HG03575 (cell line): ENCODE data around the gene PPP6C.
"Not testable (repeated sequence)": the region's sequence is repeated elsewhere in the genome, so short reads cannot be mapped to it uniquely, and the experiment has no call there.

Source experiments
- ATAC-seq: cut with Tn5 transposase; IDR thresholded peaks from one replicate; pipeline ENCODE4 v1.9.1; 2021; ENCODE audit not compliant: unreplicated experiment, insufficient number of reproducible peaks, low FRiP score; ENCODE audit errors: extremely low read depth

Gene PPP6C

DNA sequence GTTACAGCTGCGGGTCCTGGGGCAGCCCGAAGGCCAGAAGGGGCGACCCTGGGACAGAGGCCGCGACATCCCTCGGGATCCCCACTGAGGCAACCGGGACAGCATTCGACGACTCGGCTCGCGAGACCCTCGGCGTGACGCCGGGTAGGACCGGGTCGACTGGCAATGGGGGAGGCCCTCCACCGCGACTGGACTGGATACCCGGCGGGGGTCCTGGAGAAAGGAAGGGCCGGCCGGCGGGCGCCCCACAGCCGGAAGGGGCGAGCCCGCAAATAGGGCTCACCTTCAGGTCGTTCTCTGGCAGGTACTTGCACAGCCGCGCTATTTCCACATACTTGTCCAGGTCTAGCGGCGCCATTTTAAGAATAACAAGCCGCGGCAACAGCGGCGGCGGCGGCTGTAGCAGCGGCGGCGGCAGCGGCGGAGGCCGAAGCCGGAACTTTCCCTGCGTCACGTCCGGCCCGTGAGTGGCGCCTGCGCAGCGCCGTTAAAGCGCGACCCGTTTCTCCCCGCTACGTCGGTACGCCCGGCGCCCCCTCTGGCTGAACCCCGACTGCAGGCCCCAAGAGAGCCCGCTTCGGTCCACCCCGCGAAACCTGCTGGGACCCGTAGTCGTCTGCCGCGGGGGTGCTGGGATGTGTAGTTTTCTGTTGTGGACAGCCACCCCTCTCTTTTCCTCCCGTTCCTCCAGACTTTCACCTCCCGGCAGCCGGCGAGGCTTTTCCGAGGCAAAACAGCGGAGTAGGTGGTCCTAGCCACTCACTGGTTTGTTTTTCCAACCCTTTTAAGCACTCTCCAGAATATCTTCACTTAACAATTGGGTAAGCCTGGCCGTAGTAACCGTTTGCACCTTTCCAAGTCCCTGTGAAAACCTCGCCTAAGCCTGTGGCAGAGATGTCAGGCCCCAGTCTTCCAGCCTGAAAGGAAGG is at the start of gene PPP6C:
Gene PPP6C (minus strand): TSS at position 443 of the 929 bp plus-strand sequence. CDS start 85 bp downstream, at position 358.
- ATAC-seq: peak; percentile 66

DNA sequence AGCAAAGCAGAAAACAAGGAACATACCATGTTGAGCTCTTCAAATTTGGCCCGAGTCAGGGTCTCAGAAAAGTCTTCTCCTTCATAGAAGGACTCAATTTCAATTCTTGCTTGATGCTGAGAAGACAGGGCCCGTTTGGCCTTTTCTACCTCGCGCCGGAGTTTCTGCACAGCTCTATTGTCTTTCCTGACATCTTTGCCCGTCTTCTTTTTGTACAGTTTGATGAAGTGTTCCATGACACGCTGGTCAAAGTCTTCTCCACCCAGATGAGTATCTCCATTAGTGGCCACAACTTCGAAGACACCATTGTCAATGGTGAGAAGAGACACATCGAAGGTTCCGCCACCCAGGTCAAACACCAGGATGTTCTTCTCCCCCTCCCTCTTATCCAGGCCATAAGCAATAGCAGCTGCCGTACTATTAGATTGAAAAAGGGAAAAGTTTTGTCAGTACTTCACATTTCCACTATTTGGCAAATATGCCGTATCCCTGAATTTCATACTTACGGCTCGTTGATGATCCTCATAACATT is 49.4 kb upstream of the PPP6C start:
- ATAC-seq: no peak

DNA sequence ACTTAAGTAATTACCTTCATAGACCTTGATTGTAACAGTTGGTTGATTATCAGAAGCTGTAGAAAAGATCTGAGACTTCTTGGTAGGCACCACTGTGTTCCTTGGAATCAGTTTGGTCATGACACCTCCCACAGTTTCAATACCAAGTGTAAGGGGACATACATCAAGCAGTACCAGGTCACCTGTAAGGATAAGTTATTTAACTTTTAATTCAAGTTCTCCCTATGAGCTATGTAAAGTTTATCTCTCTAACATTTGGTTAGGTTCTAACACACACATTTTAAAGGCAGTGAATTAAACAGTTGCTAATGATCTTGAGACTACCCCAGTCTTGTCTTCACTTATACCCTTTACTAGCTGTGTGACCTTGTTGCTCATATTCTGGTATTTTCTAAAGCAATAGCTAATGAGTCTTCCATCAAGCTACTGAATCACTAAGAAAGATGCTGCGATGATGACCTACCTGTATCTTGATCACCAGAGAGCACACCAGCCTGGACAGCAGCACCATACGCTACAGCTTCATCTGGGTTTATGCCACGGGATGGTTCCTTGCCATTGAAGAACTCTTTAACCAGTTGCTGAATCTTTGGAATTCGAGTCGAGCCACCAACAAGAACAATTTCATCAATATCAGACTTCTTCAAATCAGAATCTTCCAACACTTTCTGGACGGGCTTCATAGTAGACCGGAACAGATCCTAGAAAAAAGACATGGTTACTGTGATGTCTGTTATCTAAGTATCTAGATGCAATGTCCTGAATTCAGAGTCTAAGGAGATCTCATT is 48.7 kb upstream of the PPP6C start:
- no peak for ATAC-seq

DNA sequence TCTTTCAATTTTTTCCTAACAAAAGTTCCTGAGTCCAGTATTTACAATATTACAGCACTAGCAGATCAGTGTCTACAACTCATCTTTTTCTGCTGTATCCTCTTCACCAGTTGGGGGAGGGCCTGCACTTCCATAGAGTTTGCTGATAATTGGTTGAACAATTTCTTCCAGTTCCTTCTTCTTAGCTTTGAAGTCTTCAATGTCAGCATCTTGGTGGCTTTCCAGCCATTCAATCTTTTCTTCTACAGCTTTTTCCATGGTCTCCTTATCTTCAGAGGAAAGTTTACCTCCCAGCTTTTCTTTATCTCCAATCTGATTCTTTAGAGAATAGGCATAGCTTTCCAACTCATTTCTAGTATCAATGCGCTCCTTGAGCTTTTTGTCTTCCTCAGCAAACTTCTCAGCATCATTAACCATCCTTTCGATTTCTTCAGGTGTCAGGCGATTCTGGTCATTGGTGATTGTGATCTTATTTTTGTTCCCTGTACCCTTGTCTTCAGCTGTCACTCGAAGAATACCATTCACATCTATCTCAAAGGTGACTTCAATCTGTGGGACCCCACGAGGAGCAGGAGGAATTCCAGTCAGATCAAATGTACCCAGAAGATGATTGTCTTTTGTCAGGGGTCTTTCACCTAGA is 47.0 kb upstream of the PPP6C start:
- ATAC-seq: not testable (repeated sequence)

DNA sequence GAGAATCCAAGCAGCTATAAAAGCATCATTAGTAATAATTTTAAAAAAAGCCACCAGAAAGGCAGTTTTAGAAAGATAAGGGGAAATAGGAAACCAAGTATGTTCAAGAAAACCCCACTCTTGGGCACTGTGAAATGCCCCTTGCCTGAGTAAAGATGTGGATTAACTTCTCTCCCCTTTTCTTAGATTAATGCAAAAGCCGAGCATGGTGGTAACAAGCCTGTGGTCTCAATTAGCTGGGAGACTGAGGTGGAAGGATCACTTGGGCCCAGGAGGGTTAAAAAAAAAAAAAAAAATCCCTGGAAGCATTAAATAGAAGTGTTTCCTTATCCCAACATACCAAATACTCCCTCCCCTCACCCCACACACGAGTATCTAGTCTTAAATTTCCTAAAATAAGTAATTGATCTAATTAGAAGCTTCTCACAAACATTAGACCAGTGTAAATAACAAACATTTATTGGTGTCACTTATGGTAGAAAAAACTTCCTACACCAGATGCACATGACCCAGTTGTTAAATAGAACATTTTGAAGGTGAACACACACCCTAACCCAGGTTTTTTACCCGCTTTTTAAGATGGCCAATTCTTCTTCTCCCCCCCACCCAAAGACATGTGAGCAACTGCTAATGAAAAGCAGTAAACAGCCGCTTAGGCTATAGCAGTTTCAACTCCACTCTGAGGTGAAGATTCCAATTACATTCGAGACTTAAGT is 46.4 kb upstream of the PPP6C start:
- no peak for ATAC-seq

DNA sequence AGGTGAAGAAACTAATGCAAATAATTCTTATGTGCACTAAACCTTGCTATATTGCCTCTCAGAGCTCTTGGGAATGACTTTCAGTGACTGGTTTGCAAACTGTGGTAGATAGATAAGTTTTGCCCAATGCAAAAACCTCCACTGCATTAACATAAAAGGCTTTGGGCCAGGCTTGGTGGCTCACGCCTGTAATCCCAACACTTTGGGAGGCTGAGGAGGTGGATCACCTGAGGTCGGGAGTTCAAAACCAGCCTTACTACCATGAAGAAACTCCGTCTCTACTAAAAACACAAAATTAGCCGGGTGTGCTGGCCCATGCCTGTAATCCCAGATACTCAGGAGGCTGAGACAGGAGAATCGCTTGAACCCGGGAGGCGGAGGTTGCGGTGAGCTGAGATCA is 44.5 kb upstream of the PPP6C start:
- ATAC-seq: not testable (repeated sequence)

DNA sequence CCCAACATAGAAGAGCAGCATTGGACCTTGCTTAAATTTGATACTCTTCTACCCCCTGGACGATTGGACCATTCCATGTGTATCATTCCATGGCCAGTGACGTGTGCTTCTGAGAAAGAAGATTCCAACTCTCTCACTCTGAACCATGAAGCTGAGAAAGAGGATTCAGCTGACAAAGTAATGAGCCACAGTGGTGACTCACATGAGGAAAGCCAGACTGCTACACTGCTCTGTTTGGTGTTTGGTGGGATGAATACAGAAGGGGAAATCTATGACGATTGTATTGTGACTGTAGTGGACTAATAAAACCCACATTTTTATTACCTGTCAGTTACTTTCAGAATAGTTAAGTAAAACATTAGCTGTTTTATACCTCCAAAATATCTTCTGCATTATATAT is 44.1 kb upstream of the PPP6C start:
- no peak for ATAC-seq

DNA sequence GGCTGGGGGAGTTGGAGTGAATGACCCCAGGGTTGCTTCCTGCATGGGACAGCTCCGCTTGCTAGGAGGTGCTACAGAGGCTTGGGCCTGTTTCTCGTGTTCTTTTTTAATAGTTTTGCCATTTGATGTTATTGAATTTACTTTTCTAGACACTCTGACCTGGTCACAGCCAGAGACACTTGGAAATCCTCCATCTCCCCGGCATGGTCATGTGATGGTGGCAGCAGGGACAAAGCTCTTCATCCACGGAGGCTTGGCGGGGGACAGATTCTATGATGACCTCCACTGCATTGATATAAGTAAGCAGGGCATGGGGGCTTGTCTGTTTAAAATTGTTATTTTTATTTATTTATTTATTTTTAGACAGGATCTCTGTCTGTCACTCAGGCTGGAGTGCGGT is 38.2 kb upstream of the PPP6C start:
- ATAC-seq: no peak

DNA sequence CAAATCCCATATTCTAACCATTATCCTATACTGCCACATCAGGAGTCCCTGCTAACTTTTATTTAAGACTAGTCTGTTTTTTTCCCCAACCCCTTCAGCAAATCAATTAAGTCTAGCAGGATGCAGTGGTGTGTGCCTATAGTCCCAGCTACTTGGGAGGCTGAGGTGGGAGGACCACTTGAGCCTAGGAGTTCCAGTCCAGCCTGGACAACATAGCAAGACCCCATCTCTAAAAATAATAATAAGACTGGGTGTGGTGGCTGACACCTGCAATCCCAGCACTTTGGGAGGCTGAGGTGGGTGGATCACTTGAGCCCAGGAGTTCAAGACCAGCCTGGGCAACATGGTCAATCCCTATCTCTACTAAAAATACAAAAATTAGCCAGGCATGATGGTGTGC is 35.3 kb upstream of the PPP6C start:
- not testable (repeated sequence) for ATAC-seq

DNA sequence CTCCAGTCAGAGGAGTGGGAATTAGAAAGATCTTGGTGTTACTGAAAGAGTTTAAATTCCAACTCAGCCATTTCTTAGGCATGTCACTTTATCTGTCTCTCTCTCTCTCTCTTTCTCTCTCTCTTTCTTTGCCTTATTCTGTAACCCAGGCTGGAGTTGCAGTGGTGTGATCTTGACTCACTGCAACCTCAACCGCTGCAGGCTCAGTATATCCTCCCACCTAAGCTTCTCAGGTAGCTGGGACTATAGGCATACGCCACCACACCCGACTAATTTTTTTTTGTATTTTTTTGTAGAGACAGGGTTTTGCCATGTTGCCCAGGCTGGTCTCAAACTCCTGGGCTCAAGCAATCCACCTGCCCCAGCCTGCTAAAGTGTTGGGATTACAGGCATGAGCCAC is 29.0 kb upstream of the PPP6C start:
- ATAC-seq: no peak

DNA sequence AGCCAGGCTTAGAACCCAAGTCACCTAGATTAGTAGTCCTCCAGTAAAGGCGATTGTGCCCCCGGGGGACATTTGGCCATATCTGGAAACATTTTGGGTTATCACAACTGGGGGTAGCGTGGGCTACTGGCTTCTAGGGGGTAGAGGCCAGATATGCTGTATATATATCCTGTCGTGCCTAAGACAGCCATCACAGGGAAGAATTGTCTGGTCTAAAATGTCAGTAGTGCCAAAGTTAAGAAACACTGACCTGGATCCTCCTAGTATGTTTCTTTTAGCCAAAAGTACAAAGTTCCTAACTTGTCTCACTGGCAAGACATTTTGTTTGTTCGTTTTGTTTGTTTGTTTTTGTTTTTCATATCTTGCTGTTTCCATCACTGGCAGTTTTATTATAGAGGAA is 24.6 kb upstream of the PPP6C start:
- no peak for ATAC-seq

DNA sequence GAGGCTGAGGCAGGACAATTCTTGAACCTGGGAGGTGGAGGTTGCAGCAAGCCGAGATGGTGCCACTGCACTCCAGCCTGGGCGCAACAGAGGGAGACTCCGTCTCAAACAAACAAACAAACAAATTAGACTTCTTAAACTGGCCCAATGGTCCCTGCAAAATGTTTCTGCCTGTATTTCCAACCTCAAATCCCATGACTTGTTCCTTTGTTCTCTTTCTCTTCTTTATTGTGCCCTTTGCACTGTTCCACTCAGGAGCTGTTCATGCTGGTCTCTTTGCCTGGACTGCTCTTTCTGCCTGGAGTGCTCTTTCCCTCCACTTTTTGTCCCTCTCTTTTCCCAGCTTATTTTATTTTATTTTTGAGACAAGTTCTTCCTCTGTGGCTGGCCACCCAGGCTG is 14.9 kb upstream of the PPP6C start:
- no peak for ATAC-seq

DNA sequence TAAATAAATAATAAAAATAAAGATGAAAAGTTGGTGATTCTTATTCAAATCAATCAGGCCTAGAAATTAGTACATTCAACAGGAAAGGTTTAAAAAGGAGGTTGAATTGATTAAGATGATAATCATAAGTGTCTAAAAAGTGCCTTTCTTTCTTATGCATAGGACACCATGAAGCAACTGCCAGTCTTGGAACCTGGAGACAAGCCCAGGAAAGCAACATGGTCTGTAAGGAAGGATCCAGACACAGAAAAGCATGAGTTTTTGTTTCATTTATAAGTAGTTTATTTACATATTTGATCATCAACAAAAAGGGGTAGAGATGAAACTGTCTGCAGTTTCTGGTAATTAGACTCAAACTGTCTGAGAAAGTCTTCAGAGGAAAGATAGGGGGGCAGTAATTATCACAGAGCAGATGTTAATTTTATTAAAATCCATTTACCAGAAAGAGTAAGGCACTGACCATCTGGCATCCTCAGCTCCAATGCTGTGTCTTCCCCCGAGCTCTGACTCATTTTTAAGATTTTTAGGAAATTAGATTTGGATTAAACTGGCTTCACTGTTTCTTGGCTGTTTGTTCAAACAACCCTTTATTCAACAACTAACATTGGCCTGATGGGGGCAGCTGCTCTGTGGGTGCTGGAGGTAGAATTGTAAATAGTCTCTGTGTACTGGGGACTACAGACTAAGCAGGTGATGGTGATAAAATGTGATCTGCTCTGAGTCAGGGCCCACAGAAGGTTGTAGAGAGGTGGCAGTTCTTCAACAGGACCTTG is 13.4 kb upstream of the PPP6C start:
- ATAC-seq: no peak

DNA sequence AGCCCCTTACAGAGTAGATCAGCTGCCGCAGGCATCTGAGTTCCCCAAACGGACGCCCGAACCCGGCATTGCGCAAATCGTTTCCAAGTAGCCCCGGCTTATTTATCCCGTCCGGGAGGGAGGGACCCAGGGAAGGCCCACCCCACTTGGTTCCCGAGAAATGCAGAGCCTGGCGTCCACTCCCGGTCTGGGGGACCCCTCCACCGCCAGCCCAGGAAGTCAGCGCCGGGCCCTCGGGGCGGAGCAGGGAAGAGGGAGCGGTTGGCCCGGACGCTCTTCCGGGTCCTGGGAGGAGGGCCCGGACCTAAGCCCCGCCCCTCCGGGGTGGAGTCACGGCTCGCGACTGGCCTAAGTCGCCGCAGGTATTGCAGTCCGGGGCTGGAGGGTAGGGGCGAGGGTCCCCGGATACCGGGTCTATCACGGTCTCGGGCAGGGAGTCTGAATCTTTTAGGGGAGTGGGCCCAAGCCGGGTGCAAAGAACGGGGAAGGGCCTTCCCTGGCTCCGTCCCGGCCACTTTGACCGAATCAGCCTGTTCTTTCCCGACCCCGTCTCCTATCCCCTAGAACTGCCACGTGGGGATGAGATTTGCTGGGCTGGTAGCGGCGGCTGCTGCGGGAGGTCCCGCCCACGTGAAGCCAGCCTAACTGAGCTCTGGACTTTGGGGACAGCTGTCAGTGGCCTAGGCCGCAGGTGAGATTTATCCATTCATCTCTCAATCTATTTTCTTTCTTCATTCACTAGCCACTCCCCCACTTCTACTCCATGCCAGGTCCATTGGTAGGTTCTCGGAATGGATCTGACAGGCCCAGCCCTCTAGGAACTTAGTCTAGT is 10.8 kb upstream of the PPP6C start, which contains the start of gene RABEPK:
Gene RABEPK (plus strand): TSS at position 327 of the 832 bp plus-strand sequence. CDS start 2,472 bp downstream, outside the sequence.
- ATAC-seq: peak; percentile 51

DNA sequence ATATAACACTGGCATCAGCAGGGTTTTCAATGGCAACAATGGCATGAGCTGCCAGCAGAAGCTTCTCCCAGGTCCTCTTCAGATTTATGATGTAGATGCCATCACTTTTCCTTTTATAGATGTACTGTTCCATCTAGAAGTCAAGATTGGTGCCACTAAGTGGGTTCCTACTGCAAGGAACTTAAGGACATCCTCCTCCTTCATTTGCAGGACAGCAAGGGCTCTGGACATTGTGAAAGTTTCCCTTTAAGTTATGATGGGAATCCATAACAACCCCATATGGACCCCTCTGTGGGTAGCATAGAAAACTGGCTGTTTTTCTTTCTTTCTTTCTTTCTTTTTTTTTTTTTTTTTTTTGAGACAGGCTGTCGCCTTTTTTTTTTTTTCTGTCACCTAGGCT is 6.0 kb upstream of the PPP6C start:
- not testable (repeated sequence) for ATAC-seq

DNA sequence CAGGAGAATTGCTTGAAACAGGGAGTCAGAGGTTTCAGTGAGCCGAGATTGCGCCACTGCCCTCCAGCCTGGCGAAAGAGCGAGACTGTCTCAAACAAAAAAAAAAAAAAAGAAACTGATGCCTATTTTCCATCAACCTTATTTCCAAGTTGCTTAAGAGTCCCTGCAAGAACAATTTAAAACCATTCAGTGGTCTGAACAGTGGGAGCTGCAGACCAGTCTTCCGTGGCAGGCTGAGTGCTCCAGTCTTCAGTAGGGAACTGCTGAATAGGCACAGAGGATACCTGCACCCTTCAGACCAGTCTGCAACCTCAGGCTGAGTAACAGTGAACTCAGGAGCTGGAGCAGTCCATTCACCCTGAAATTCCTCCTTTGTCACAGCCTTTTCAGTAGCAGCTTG is 4.9 kb upstream of the PPP6C start:
- ATAC-seq: not testable (repeated sequence)

DNA sequence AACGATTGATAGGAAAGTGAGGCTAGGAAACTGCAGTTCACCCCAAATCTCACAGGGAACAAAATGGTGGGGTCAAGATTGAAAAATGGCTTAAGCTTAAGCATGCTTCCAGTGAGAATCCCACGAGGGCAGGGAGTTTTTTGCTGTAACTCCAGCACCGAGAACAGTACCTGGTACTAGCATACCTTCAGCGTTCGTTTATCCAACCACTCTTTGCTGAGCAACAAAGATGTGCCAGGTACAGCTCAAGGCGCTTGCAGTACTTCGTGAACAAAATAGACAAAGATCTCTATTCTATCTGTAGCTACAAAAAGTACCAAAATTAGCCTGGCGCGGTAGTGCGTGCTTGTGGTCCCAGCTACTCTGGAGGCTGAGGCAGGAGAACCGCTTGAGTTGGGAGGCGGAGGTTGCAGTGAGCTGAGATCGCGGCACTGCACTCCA is 778 bp upstream of the PPP6C start:
- ATAC-seq: no peak
